ENCODE results near the gene ACYP2.

The ACYP2 gene

GRCh38 chr2:54212456-54212855, 97.0 kb downstream of the ACYP2 start:
- Histone ChIP-seq H3K27ac (ENCODE audit: extremely low read depth, low read depth, low read length) (no peak overlapping the region), H3K4me1 (ENCODE audit: control insufficient read depth, insufficient read depth, low read length) (no peaks in the 10 kb centered on the region), H3K9me3 (ENCODE audit: control insufficient read depth, insufficient read depth, low read depth, low read length) (no peaks in the 10 kb centered on the region; the same call in 1 of the 2 replicates), H3K36me3 (ENCODE audit: control insufficient read depth in 2 of 2, insufficient read depth in 1 of 2, low read length in 2 of 2) (no peaks in the 10 kb centered on the region), H3K4me3 (ENCODE audit: low read depth, low read length) (no peak overlapping the region)
- ChIA-PET CTCF (interaction anchor here (0.6 kb wide), 1 partner anchor 23 kb away, joined by 3 read pairs; no protein-coding TSS in a partner anchor), POLR2A (no interaction called here)
- TF ChIP-seq REPIN1 (tag by site-specific recombination; IDR thresholded peaks at IDR 0.05; ENCODE audit: low read depth) (no peak), ZNF529 (tag by site-specific recombination; IDR thresholded peaks at IDR 0.05; ENCODE audit: insufficient replicate concordance) (no peak), ZNF140 (tag by site-specific recombination; IDR thresholded peaks at IDR 0.05) (no peak), ZNF148 (tag by site-specific recombination; IDR thresholded peaks at IDR 0.05; ENCODE audit: borderline replicate concordance) (no peak), GFI1B (tag by site-specific recombination; IDR thresholded peaks at IDR 0.05) (no peak), ZNF777 (tag by site-specific recombination; IDR thresholded peaks at IDR 0.05; ENCODE audit: borderline replicate concordance) (no peak), ZNF121 (tag by site-specific recombination; IDR thresholded peaks at IDR 0.05) (no peak), ZNF24 (tag by site-specific recombination; IDR thresholded peaks at IDR 0.05) (no peak), ZNF324 (tag by site-specific recombination; IDR thresholded peaks at IDR 0.05) (no peak), ZFP37 (tag by site-specific recombination; IDR thresholded peaks at IDR 0.05) (no peak)
- TF ChIP-seq, protein P1, sequence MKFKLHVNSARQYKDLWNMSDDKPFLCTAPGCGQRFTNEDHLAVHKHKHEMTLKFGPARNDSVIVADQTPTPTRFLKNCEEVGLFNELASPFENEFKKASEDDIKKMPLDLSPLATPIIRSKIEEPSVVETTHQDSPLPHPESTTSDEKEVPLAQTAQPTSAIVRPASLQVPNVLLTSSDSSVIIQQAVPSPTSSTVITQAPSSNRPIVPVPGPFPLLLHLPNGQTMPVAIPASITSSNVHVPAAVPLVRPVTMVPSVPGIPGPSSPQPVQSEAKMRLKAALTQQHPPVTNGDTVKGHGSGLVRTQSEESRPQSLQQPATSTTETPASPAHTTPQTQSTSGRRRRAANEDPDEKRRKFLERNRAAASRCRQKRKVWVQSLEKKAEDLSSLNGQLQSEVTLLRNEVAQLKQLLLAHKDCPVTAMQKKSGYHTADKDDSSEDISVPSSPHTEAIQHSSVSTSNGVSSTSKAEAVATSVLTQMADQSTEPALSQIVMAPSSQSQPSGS (tag by site-specific recombination; IDR thresholded peaks at IDR 0.05; ENCODE audit: low read depth) = no peak

DNA sequence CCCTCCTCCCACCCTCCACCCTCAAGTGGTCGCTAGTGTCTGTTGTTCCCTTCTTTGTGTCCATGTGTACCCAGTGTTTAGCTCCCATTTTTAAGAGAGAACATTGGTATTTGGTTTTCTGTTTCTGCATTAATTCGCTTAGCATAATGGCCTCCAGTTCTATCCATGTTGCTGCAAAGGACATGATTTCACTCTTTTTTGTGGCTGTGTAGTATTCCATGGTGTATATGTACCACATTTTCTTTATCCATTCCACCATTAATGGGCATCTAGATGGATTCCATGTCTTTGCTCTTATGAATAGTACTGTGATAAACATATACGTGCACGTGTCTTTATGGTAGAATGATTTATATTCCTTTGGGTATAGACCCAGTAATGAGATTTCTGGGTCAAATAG, 97.7 kb downstream of the ACYP2 start:
- POLR2A ChIA-PET = no interaction called here
- TF ChIP-seq ZNF146 (tag by site-specific recombination; IDR thresholded peaks at IDR 0.05) = peak; percentile 45; the same call in 1 of the 2 replicates
- no peak for TF ChIP-seq ZNF214 (tag by site-specific recombination; IDR thresholded peaks at IDR 0.05; ENCODE audit: borderline replicate concordance)
- no peaks in the 10 kb centered on the region for H3K4me1 ChIP-seq (ENCODE audit: control insufficient read depth, insufficient read depth, low read length)
- CTCF ChIA-PET = no interaction called here
- H3K4me3 ChIP-seq (ENCODE audit: low read depth, low read length) = no peak overlapping the region
- no peak overlapping the region for H3K27ac ChIP-seq (ENCODE audit: extremely low read depth, low read depth, low read length)
- no peaks in the 10 kb centered on the region for H3K36me3 ChIP-seq (ENCODE audit: control insufficient read depth in 2 of 2, insufficient read depth in 1 of 2, low read length in 2 of 2)
- no peaks in the 10 kb centered on the region; the same call in 1 of the 2 replicates for H3K9me3 ChIP-seq (ENCODE audit: control insufficient read depth, insufficient read depth, low read depth, low read length)

- ChIA-PET CTCF (interaction anchor here (1.3 kb wide), 1 partner anchor 18 kb away, joined by 3 read pairs; no protein-coding TSS in a partner anchor), POLR2A (no interaction called here)
- no peaks in the 10 kb centered on the region for H3K36me3 ChIP-seq (ENCODE audit: control insufficient read depth in 2 of 2, insufficient read depth in 1 of 2, low read length in 2 of 2)
- H3K27ac ChIP-seq (ENCODE audit: extremely low read depth, low read depth, low read length) = no peak overlapping the region
- H3K4me3 ChIP-seq (ENCODE audit: low read depth, low read length) = no peak overlapping the region
- no peak for TF ChIP-seq FEZF1 (tag by site-specific recombination; IDR thresholded peaks at IDR 0.05)
- no peak for TF ChIP-seq SCRT2 (tag by site-specific recombination; IDR thresholded peaks at IDR 0.05)
- no peak for TF ChIP-seq ZNF148 (tag by site-specific recombination; IDR thresholded peaks at IDR 0.05; ENCODE audit: borderline replicate concordance)
- H3K4me1 ChIP-seq (ENCODE audit: control insufficient read depth, insufficient read depth, low read length) = 0 out of 2 replicates have a peak, but pooled peaks cover 2% of the 10 kb centered on the region
- no peaks in the 10 kb centered on the region for H3K9me3 ChIP-seq (ENCODE audit: control insufficient read depth, insufficient read depth, low read depth, low read length)
Measured at GRCh38 chr2:54224997-54225396, 109.6 kb downstream of the ACYP2 start.

All from HEK293 (cell line).